Neural progenitor cell (in vitro differentiated cells): ENCODE measurements around the gene KLHL30.

ENCODE experiments used
- EZH2 ChIP-seq: fragments of 200-600 bp; sonication (generic); IDR thresholded peaks from 2 replicates; pipeline ENCODE4 v1.6.1; 2017; ENCODE audit warnings: antibody characterized with exemption, mild to moderate bottlenecking, moderate library complexity
- EZH2phosphoT487 ChIP-seq: fragments of 200-600 bp; sonication (generic); IDR thresholded peaks from 2 replicates; pipeline ENCODE4 v1.6.1; 2017; ENCODE audit warnings: antibody characterized with exemption
- TF ChIP-seq, protein P1 (sequence below): fragments of 200-600 bp; sonication (generic); IDR thresholded peaks from 2 replicates; pipeline ENCODE4 v1.5.1; 2017; ENCODE audit warnings: antibody characterized with exemption, mild to moderate bottlenecking

DNA sequence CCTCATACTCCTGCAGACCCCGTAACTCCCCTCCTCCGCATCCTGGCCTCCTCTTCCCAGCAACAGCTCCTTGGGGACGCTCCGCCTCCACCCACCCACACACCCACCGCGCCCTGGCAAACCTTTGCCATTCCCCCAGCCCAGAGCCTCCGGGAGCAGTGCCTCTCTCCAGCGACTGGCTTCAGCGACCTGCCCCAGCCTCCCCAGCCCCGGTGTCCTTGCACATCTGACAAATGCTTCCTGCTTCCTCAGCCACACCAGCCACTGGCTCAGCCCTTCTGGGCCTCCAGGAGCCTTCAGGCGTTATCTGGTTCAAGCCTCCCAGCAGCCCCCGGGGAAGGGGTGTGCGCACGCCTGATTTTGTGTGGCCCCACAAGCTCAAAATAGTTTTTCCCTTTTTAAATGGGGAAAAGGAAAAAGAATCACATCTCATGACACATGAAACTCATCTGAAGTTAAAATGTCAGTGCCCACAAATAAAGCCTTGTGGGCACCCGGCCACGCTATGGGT lies 24.1 kb upstream of the KLHL30 start:
- TF ChIP-seq, protein P1, sequence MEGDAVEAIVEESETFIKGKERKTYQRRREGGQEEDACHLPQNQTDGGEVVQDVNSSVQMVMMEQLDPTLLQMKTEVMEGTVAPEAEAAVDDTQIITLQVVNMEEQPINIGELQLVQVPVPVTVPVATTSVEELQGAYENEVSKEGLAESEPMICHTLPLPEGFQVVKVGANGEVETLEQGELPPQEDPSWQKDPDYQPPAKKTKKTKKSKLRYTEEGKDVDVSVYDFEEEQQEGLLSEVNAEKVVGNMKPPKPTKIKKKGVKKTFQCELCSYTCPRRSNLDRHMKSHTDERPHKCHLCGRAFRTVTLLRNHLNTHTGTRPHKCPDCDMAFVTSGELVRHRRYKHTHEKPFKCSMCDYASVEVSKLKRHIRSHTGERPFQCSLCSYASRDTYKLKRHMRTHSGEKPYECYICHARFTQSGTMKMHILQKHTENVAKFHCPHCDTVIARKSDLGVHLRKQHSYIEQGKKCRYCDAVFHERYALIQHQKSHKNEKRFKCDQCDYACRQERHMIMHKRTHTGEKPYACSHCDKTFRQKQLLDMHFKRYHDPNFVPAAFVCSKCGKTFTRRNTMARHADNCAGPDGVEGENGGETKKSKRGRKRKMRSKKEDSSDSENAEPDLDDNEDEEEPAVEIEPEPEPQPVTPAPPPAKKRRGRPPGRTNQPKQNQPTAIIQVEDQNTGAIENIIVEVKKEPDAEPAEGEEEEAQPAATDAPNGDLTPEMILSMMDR = no peak
- no peak for TF ChIP-seq EZH2
- no peak for TF ChIP-seq EZH2phosphoT487
